Gastroesophageal sphincter (tissue), 4 donors: ENCODE data around the gene KLF18. TPM values are rescaled to one million over a fixed set of nuclear protein-coding genes. Genes with fewer than 3 reads are reported as not detected.
"Not testable (repeated sequence)": the region's sequence is repeated elsewhere in the genome, so short reads cannot be mapped to it uniquely, and the experiment has no call there.

Experiments
- ATAC-seq: fragments of 150-250 bp; one replicate; pipeline ENCODE4 v1.9.1; 2016; ENCODE audit warnings: mild to moderate bottlenecking, moderate library complexity
- H3K27ac ChIP-seq, 4 donors: fragments of 200-600 bp; sonication (generic) in 3 of 4; 1 replicate in 3 of 4; 2 replicates in 1 of 4; pipeline ENCODE4 v1.5.1; 2016 to 2019
- H3K27me3 ChIP-seq: fragments of 200-600 bp; sonication (generic); one replicate; pipeline ENCODE4 v1.5.1; 2019
- H3K36me3 ChIP-seq, 2 donors: fragments of 200-600 bp; sonication (generic); one replicate each; pipeline ENCODE4 v1.5.1; 2019; ENCODE audit warnings: control low read depth in 1 of 2
- H3K4me1 ChIP-seq, 3 donors: fragments of 200-600 bp; sonication (generic); 1 replicate in 2 of 3; 2 replicates in 1 of 3; pipeline ENCODE4 v1.5.1; 2016 to 2019; ENCODE audit warnings: control low read depth in 2 of 3
- H3K4me3 ChIP-seq, 2 donors: fragments of 200-600 bp; sonication (generic); one replicate each; pipeline ENCODE4 v1.5.1; 2019; ENCODE audit warnings: mild to moderate bottlenecking in 1 of 2, moderate library complexity in 1 of 2
- H3K9me3 ChIP-seq, 3 donors: fragments of 200-600 bp; sonication (generic); one replicate each; pipeline ENCODE4 v1.5.1; 2017 to 2019; ENCODE audit warnings: control low read depth in 2 of 3
- EP300 ChIP-seq: sonication (generic); formaldehyde crosslinking; IDR thresholded peaks from one replicate; pipeline ENCODE4 v1.6.1; 2017; ENCODE audit warnings: antibody characterized with exemption, mild to moderate bottlenecking
- POLR2A ChIP-seq, 2 donors: fragments of 450-650 bp; IDR thresholded peaks; one replicate each; pipeline ENCODE4 v1.6.1; 2017; ENCODE audit warnings: antibody characterized with exemption in 2 of 2, mild to moderate bottlenecking in 2 of 2, moderate library complexity in 1 of 2
- POLR2AphosphoS5 ChIP-seq: sonication (generic); formaldehyde crosslinking; IDR thresholded peaks from one replicate; pipeline ENCODE4 v1.6.1; 2017; ENCODE audit warnings: antibody characterized with exemption
- WGBS, 2 donors: methylation state at CpG; one replicate each; pipeline ENCODE4 v1.1.5; 2018; ENCODE audit warnings: low coverage in 1 of 2; 5-methylcytosine and 5-hydroxymethylcytosine counted together
- total RNA-seq, 4 donors: library from RNA; depleted of rRNA; stranded (reverse); fragments of >200 nt; gene quantifications; one replicate each; pipeline ENCODE4 v1.1.0, GENCODE V29; 2016
- TF ChIP-seq, protein P1 (sequence below), 4 experiments: fragments of 200-600 bp in 2 of 4; fragments of 450-650 bp in 2 of 4; sonication (generic) in 1 of 4; IDR thresholded peaks; one replicate each; pipeline ENCODE4 v1.5.1; 2017 to 2019; ENCODE audit warnings: antibody characterized with exemption in 4 of 4, mild to moderate bottlenecking in 2 of 4, moderate library complexity in 2 of 4

The KLF18 gene
- total RNA-seq, 4 donors from 2014 or later = not detected

DNA sequence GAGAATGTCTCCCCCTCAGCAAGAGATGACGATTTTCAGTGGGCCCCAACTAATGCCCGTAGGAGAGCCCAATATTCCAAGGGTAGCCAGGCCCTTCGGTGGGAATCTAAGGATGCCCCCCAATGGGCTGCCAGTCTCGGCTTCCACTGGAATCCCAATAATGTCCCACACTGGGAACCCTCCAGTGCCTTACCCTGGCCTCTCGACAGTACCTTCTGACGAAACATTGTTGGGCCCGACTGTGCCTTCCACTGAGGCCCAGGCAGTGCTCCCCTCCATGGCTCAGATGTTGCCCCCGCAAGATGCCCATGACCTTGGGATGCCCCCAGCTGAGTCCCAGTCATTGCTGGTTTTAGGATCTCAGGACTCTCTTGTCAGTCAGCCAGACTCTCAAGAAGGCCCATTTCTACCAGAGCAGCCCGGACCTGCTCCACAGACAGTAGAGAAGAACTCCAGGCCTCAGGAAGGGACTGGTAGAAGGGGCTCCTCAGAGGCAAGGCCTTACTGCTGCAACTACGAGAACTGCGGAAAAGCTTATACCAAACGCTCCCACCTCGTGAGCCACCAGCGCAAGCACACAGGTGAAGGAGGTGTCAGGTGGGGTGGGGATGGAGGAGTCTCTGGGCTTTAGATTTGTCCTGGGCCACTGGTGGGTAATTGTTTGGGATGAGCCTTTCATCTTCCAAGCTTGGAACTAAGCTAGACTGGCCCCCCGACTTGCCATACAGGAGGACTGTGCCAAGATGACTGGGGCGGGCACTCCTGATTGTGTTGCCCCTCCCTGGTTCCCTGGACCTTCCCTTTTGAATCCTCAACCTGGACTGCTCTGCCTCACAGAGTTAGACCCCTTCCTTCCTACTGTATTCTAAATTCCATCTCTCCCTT, 11.6 kb downstream of the KLF18 start:
- Histone ChIP-seq H3K4me1 (no peaks in the 10 kb centered on the region), H3K4me3 (no peak overlapping the region), H3K27me3 (peaks cover 7% of the 10 kb centered on the region), H3K27ac (no peak overlapping the region), H3K9me3 (no peaks in the 10 kb centered on the region), H3K36me3 (no peaks in the 10 kb centered on the region)
- TF ChIP-seq POLR2A (IDR thresholded peaks at IDR 0.05) = no peak
- TF ChIP-seq, protein P1, sequence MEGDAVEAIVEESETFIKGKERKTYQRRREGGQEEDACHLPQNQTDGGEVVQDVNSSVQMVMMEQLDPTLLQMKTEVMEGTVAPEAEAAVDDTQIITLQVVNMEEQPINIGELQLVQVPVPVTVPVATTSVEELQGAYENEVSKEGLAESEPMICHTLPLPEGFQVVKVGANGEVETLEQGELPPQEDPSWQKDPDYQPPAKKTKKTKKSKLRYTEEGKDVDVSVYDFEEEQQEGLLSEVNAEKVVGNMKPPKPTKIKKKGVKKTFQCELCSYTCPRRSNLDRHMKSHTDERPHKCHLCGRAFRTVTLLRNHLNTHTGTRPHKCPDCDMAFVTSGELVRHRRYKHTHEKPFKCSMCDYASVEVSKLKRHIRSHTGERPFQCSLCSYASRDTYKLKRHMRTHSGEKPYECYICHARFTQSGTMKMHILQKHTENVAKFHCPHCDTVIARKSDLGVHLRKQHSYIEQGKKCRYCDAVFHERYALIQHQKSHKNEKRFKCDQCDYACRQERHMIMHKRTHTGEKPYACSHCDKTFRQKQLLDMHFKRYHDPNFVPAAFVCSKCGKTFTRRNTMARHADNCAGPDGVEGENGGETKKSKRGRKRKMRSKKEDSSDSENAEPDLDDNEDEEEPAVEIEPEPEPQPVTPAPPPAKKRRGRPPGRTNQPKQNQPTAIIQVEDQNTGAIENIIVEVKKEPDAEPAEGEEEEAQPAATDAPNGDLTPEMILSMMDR (IDR thresholded peaks at IDR 0.05) = no peak
- TF ChIP-seq POLR2AphosphoS5 = no peak
- TF ChIP-seq EP300 = no peak
- ATAC-seq = no peak
- 96% methylated on average over 3 of the region's 16 CpGs; no CpG with 5 or more reads in 1 of the 2 donors for WGBS, 2 donors

GRCh38 chr1:44120398-44120949, 21.0 kb downstream of the KLF18 start:
- no peak overlapping the region for H3K27ac ChIP-seq
- no peaks in the 10 kb centered on the region for H3K27me3 ChIP-seq
- no peaks in the 10 kb centered on the region for H3K36me3 ChIP-seq
- H3K9me3 ChIP-seq = no peaks in the 10 kb centered on the region
- ATAC-seq = no peak
- no peak overlapping the region for H3K4me3 ChIP-seq
- no peaks in the 10 kb centered on the region for H3K4me1 ChIP-seq
- WGBS, 2 donors = 66% methylated on average over 5 of the region's 5 CpGs; no CpG with 5 or more reads in 1 of the 2 donors
- TF ChIP-seq, protein P1 (IDR thresholded peaks at IDR 0.05) = no peak
- TF ChIP-seq POLR2AphosphoS5 = no peak
- TF ChIP-seq POLR2A (IDR thresholded peaks at IDR 0.05) = no peak
- no peak for TF ChIP-seq EP300

DNA sequence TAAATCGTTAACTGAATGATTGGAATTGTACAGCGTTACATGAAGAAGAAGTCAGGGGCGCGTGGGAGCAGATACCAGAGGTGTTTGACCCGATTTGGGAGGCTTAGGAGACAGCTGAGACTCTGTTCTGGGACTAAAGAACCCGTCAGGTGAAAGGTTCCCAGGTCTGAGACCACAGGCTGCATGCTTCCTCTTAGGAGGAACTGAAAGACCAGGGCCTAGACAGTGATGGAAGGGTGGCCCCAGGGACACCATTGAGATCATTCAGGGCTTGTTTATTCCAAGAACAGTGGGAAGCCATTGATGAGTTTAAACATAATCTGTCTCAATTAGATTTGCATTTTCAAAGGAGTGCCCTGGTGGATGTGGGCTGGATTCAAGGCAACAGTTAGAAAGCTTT, 21.9 kb downstream of the KLF18 start:
- Histone ChIP-seq H3K27me3 (no peaks in the 10 kb centered on the region), H3K9me3 (no peaks in the 10 kb centered on the region), H3K36me3 (no peaks in the 10 kb centered on the region), H3K4me1 (no peaks in the 10 kb centered on the region), H3K4me3 (no peak overlapping the region), H3K27ac (no peak overlapping the region)
- 81 to 83% methylated on average over 5 to 6 of the region's 6 CpGs for WGBS, 2 donors
- no peak for ATAC-seq
- TF ChIP-seq POLR2A (IDR thresholded peaks at IDR 0.05) (no peak), POLR2AphosphoS5 (no peak), EP300 (no peak)
- TF ChIP-seq, protein P1 (IDR thresholded peaks at IDR 0.05) = no peak

DNA sequence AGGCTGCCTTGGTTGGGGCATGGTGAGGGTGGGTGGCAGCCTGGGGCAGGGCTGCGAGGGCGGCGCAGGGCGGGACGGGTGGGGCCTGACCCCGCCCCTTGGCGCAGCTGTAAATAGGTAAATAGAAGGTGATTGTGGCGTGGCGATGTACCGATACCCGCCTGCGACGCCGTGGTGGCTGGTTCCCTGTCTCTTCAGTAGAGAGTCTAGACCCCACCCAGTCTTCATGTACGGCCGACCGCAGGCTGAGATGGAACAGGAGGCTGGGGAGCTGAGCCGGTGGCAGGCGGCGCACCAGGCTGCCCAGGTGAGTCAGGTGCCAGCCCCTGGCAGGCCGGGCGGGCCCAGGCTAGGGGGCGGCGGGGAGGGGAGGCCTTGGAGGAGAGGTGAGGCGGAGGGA, 22.7 kb downstream of the KLF18 start, which contains the start of gene KLF17:
KLF17 (plus strand) TSS at position 140 of the 400 bp plus-strand sequence; CDS start at position 227, 87 bp downstream.
- Histone ChIP-seq H3K27ac (no peak within 1 kb of the TSS), H3K36me3 (no peaks in the 10 kb centered on the region), H3K9me3 (no peaks in the 10 kb centered on the region), H3K4me3 (no peak within 1 kb of the TSS), H3K4me1 (no peaks in the 10 kb centered on the region), H3K27me3 (no peaks in the 10 kb centered on the region)
- no peak for TF ChIP-seq EP300
- TF ChIP-seq, protein P1 (IDR thresholded peaks at IDR 0.05) = no peak
- no peak for TF ChIP-seq POLR2AphosphoS5
- TF ChIP-seq POLR2A (IDR thresholded peaks at IDR 0.05) = no peak
- 93 to 95% methylated on average over 3 to 8 of the region's 25 CpGs for WGBS, 2 donors
- ATAC-seq = no peak

- not testable (repeated sequence) for H3K27ac ChIP-seq, ATAC-seq, H3K27me3 ChIP-seq, H3K4me3 ChIP-seq, H3K9me3 ChIP-seq, H3K4me1 ChIP-seq, H3K36me3 ChIP-seq
- 100% methylated on average over 2 to 8 of the region's 10 CpGs for WGBS, 2 donors
These were observed 24.2 kb downstream of the KLF18 start for GRCh38 chr1:44117272-44117671.
